SH-SY5Y (cell line): ENCODE measurements around the gene TRPM4.

Source experiments
- GATA2 ChIP-seq: IDR thresholded peaks from 2 replicates; pipeline ENCODE4 v1.6.1; 2011; ENCODE audit warnings: mild to moderate bottlenecking, low read depth, low read length
- GATA3 ChIP-seq: IDR thresholded peaks from 2 replicates; pipeline ENCODE4 v1.6.1; 2011; ENCODE audit warnings: low read depth, mild to moderate bottlenecking, low read length, moderate library complexity

Gene TRPM4

DNA sequence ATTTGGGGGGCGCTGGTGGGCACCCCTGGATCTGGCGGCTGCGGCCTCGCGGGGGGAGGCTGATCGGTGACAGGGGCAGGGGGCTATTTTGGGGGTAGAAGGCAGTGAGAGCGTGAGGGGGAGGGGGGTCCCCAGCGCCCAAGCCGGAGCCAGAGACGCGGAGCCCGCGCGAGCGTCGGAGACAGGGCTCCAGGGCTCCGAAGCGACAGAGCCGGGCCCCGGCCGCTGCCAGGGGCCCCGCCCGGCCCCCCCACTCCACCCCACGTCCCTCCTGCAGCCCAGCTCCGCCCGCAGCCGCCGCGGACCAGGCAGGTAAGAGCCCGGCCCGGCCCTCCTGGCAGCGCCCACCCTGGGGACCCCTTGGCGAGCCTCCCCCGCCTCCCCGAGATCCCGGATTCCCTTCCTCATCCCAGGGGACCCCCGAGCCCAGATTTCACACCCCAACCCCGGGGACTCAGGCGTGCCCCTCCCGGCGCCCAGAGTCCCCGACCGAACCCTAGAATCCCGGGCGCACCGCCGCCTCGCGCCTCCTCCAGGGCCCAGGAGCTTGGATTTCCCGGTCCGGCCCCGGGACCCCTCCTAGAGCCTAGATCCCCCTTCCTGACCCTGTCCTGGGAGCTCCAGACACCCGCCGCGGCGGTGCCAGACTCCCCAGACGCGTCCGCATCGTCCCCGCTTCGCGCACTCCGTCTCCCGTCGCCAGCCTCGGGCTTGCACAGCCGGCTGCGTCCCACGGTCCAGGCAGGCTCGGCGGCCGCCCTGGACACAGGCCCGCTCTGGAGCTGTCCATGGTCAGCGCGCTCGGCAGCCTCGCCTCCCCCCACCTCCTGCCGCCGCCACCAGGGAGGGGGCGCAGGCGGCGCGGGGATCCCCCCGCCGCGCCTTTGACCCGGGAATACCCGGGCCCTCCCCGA lies 37.9 kb upstream of the TRPM4 start, which contains the start of gene PPFIA3:
PPFIA3 (plus strand) TSS at position 134 of the 914 bp plus-strand sequence. CDS start 8,330 bp downstream, outside the sequence.
- TF ChIP-seq GATA3, result no peak
- TF ChIP-seq GATA2, result no peak

DNA sequence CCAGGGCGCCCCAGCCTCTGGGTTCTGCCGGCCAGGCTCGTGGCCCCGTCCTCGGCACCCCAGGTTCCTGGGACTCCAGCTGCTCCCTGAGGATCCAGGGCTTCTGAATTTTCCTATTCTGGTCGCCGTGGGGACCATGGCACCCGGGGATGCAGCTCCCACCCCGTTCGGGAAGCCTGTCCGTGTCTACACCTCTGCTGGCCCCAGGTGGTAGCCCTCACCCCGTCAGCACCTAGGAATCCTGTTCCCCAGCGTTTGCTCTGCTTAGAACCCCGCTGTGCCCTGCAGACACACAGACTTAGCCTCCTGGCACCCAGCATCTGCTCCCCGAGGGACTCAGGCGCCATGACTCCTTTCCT lies 37.3 kb upstream of the TRPM4 start:
- TF ChIP-seq GATA3, result no peak
- no peak for TF ChIP-seq GATA2

DNA sequence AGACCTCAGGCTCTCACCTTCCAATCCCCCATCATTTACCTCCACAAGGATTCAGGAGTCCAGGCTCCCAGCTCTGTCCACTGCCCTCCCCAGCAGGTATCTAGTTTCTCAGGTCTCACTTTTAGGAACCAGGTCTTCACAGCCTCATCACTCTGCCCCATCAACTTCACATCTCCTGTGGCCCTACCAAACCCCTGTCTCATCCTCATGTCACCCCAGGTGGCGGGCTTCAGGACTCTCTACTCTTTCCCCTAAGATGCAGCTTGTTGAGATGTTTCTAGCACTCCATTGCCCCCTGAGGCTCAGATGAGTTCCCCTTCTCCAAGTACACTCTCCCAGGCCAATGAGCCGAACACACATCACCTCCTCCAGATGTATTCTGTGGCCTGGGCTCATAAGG lies 36.7 kb upstream of the TRPM4 start:
- TF ChIP-seq GATA2, result no peak
- TF ChIP-seq GATA3, result no peak

DNA sequence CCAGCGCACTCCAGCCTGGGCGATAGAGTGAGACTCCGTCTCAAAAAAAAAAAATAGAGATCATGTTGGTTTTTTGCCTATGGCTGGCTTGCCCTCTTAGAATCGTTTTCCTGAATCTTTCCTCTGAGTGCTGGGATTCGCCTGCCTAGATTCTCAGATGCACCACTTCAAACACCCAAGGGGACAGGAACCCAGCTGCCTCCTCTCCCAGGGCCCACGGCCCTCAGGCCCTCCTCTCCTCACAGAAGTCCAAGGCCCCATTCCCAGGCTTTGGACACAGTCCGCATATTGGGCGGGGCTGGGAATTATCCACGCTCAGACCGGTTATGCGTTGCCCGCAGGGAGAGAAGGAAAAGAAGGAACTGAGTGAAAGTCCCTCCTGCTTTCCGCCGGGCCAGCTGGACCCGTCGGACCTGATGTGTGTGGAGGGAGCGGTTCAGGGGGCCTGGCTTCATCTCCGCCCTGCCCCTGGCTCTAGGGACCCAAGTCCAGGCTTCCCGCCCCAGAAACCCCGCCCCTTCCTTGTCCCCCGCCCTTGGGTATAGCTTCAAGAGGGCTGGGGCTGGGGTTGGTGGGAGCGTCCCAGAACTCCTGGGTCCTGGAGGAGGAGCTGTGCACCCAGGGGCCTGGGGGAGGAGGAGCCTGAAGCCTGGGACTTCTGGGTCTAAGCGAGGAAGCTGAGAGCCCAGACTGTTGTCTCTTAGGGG lies 32.4 kb upstream of the TRPM4 start:
- TF ChIP-seq GATA2, result no peak
- TF ChIP-seq GATA3, result no peak

DNA sequence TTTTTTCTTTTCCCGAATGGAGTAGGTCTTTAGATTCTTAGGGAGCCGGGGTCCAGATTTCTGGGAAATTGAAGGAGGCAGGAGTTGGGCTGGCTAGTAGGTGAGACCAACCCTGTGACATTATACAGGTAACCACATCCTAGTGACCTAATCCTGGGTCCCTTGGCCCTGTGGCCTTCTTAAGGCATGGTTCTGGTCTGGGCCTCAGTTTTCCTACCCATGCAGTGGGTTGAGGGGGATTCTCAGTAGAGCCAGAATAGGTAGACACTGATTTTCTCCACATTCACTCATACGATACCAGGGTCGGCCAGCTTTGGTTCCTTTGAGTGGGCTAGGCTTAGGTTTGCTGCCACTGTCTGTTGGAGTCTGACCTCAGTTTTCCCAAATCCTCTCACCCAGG lies 31.0 kb upstream of the TRPM4 start:
- no peak for TF ChIP-seq GATA3
- no peak for TF ChIP-seq GATA2

DNA sequence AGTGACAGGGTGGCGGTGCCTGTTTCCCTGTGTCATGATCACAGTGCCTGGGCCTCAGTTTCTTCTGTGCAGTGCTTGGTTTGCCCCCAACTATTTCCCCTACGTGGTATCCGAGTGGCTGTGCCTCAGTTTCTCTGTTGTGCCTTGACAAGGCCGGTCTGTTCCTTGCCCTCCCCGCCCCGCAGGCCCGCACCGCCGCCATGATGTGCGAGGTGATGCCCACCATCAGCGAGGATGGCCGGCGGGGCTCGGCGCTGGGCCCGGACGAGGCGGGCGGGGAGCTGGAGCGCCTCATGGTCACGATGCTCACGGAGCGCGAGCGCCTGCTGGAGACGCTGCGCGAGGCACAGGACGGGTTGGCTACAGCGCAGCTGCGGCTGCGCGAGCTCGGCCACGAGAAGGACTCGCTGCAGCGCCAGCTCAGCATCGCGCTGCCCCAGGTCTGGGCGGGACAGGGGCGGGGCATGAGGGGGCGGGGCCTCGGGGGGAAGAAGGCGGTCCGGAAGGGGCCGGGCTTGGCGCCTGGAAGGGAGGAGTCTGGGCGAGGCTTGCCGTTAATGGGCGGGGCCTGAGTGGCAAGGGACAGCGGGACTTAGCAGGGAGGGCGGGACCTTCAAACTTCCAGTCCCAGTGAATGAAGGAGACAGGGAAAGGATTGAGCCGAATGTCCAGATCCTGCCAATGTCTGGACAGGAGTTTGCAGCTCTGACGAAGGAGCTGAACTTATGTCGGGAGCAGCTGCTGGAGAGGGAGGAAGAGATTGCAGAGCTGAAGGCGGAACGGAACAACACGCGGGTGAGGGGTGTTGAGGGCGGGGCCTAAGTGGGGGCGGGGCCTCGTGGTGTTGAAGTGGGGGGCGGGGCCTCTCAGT lies 29.7 kb upstream of the TRPM4 start:
- no peak for TF ChIP-seq GATA2
- no peak for TF ChIP-seq GATA3

DNA sequence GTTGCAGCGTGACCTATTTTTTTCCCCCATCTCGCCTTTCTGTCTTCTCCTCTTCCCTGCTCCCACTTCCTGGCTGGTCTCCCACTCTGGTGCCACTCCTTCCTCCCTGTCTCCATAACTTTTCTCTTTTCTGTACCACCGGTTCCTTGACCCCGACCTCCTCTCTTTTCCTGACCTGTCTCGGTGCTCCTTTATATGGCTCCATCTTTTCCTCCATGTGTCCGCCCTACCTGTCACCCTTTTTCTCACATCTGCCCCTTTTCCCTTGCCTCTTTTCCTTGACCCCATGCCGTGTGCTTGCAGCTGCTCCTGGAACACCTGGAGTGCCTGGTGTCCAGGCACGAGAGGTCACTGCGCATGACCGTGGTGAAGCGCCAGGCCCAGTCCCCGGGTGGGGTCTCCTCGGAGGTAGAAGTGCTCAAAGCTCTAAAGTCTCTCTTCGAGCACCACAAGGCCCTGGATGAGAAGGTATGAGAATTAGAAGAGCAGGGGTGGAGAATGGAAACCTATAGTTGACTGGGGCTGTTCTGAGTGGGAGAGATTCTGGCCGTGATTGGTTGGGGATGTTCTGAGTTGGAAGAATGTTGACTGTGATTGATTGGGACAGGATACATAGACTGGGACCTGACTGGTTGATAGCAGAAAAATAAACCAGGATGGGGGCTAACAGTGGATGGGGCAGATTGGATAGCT lies 28.9 kb upstream of the TRPM4 start:
- no peak for TF ChIP-seq GATA2
- no peak for TF ChIP-seq GATA3

DNA sequence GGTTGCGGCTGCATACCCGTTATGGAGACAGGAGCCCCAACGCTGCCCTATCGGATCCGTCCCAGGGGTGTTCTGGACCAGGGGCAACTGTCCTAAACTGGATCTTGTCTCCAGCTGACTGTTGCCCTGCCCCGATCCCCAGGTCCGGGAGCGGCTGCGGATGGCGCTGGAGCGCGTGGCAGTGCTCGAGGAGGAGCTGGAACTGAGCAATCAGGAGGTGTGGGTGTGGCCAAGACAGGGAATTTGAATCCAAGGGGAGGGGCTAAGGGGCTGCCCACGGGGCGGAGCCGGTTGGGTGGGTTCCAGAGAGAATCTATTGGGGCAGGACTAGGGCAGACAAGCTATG lies 28.4 kb upstream of the TRPM4 start:
- no peak for TF ChIP-seq GATA2
- no peak for TF ChIP-seq GATA3

DNA sequence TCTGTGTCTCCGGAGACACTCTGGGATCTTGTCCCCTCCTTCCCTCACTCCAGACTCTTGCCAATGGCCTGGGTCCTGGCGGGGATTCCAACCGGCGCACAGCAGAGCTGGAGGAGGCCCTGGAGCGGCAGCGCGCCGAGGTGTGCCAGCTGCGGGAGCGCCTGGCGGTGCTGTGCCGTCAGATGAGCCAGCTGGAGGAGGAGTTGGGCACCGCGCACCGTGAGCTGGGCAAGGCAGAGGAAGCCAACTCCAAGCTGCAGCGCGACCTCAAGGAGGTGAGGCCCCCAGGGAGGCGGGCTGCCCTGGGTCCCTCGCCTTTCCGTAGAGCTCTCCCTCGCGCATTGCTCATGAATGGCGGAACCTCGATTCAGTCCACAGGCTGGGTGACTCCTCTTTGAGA lies 27.3 kb upstream of the TRPM4 start:
- TF ChIP-seq GATA3 (no peak), GATA2 (no peak)

DNA sequence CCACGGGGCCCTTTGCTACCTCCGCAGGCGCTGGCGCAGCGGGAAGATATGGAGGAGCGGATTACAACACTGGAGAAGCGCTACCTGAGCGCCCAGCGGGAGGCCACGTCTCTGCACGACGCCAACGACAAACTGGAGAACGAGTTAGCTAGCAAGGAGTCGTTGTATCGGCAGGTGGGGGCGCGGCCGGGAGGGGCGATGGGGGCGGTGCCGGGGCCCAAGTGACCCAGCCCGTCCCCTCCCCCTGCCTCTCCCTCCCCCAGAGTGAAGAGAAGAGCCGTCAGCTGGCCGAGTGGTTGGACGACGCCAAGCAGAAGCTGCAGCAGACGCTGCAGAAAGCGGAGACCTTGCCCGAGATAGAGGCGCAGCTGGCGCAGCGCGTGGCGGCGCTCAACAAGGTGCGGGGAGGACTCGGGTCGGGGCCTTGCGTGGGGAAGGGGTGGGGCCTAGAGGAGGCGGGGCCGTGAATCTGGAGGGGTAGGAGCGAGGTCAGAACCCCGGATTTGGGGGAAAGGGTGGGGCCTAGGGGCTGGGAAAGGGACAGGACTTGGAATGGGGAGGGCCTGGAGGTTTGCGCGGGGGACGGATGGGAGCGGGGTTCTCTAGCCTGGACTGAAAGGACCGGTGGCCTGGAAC lies 24.5 kb upstream of the TRPM4 start:
- TF ChIP-seq GATA2, result no peak
- no peak for TF ChIP-seq GATA3

DNA sequence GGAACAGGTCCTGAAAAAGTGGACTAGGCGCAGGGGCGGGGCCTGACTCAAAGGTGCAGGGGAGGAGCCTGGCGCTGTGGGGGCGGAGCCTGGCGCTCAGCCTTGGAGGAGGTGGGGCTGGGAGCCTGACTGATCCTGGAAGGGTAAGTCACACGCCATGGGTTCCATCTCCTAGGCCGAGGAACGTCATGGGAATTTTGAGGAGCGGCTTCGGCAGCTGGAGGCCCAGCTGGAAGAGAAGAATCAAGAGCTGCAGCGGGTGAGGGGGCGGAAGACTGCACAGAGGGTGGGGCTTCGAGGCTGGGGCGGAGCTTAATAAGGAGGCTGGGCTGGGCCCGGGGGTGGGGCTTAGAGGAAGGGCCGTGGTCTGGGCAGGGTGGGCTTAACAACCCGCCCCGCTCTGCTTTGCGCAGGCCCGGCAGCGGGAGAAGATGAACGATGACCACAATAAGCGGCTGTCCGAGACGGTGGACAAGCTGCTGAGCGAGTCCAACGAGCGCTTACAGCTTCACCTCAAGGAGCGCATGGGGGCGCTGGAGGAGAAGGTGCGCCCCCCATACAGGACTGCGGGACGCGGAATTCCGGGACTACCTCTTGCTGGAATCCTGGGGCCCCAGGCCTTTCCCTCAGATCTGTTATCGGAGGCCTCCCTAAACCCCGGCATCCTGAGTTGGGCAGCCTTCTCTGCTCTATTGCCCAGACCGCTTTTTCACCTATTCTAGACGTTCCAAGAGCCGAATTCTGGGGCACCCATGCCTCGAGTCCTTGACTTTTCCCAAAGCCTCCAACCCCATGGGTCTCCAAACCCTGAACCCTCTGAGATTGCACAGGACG lies 23.8 kb upstream of the TRPM4 start:
- no peak for TF ChIP-seq GATA2
- TF ChIP-seq GATA3, result no peak

DNA sequence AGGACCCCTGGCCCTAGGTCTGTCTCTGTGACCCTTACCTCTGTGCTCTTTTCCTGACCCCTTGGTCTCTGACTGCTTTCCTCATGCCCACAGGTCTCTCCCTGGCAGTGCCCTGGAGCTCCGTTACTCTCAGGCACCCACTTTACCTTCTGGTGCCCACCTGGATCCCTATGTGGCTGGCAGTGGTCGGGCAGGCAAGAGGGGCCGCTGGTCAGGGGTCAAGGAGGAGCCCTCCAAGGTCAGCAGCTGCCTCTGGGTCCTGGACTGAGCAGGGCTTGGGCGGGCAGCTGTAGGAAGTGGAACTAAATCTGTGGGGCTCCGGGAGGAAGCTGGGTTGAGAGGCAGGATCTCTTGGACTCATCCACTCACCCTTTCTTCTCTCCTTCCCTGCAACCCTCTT lies 21.9 kb upstream of the TRPM4 start:
- TF ChIP-seq GATA2 (no peak), GATA3 (no peak)
